Keratinocyte (primary cell): Measurements from ENCODE around the gene PYDC1. TPM values are rescaled to one million over a fixed set of nuclear protein-coding genes. Genes with fewer than 3 reads are reported as not detected.

Source experiments
- DNase-seq: peaks from one replicate; pipeline ENCODE4 v3.0.0-alpha.2; 2011; ENCODE audit warnings: low read depth, missing footprints, low spot score
- FAIRE-seq: peaks from 2 replicates; lab custom pipeline; 2011; peaks lifted over from hg19 to GRCh38; lab: Jason Lieb, UNC
- H2AFZ ChIP-seq: 2 replicates; pipeline ENCODE4 v1.6.0; 2012; ENCODE audit warnings: low read length, control low read depth, inconsistent platforms; ENCODE audit not compliant: control insufficient read depth
- H3K27ac ChIP-seq: 2 replicates; pipeline ENCODE4 v1.5.1; 2011; ENCODE audit warnings: low read length; ENCODE audit not compliant: control insufficient read depth, insufficient read depth
- H3K27me3 ChIP-seq: 3 replicates; pipeline ENCODE4 v1.6.0; 2011; ENCODE audit warnings: low read length; ENCODE audit not compliant: control insufficient read depth, insufficient read depth; ENCODE audit errors: extremely low read depth
- H3K36me3 ChIP-seq, 2 experiments: 2 replicates in 1 of 2; 3 replicates in 1 of 2; pipeline ENCODE4 v1.5.1; 2011; ENCODE audit warnings: low read length in 2 of 2, mild to moderate bottlenecking in 1 of 2; ENCODE audit not compliant: control insufficient read depth in 2 of 2, insufficient read depth in 2 of 2; ENCODE audit errors: extremely low read depth in 1 of 2
- H3K4me1 ChIP-seq: 3 replicates; pipeline ENCODE4 v1.5.1; 2011; ENCODE audit warnings: low read length; ENCODE audit not compliant: control insufficient read depth, insufficient read depth; ENCODE audit errors: extremely low read depth
- H3K4me2 ChIP-seq: 3 replicates; pipeline ENCODE4 v1.6.0; 2011; ENCODE audit warnings: low read depth, low read length; ENCODE audit not compliant: control insufficient read depth, insufficient read depth; ENCODE audit errors: extremely low read depth
- H3K4me3 ChIP-seq, 3 experiments: fragments of 200-600 bp in 1 of 3; sonication (generic) in 1 of 3; 2 replicates in 2 of 3; 3 replicates in 1 of 3; pipeline ENCODE4 v1.5.1; 2011 to 2016; ENCODE audit warnings: low read length in 3 of 3, mild to moderate bottlenecking in 3 of 3, control low read depth in 2 of 3, inconsistent platforms in 1 of 3, low read depth in 1 of 3, mixed read lengths in 1 of 3, mixed run types in 1 of 3, moderate library complexity in 1 of 3; ENCODE audit not compliant: control insufficient read depth in 2 of 3, insufficient read depth in 2 of 3; ENCODE audit errors: extremely low read depth in 1 of 3
- H3K79me2 ChIP-seq: 2 replicates; pipeline ENCODE4 v1.6.0; 2012; ENCODE audit warnings: low read length; ENCODE audit not compliant: control insufficient read depth, insufficient read depth
- H3K9ac ChIP-seq: 3 replicates; pipeline ENCODE4 v1.6.0; 2011; ENCODE audit warnings: low read length; ENCODE audit not compliant: control insufficient read depth, insufficient read depth; ENCODE audit errors: extremely low read depth
- H3K9me1 ChIP-seq: 3 replicates; pipeline ENCODE4 v1.6.0; 2011; ENCODE audit warnings: low read length; ENCODE audit not compliant: control insufficient read depth, insufficient read depth; ENCODE audit errors: extremely low read depth
- H3K9me3 ChIP-seq: 2 replicates; pipeline ENCODE4 v1.5.1; 2012; ENCODE audit warnings: low read depth, low read length; ENCODE audit not compliant: control insufficient read depth
- H4K20me1 ChIP-seq: 3 replicates; pipeline ENCODE4 v1.6.0; 2011; ENCODE audit warnings: low read length; ENCODE audit not compliant: control insufficient read depth, insufficient read depth; ENCODE audit errors: extremely low read depth
- CTCF ChIP-seq, 3 experiments: IDR thresholded peaks in 1 of 3; conservative IDR thresholded peaks in 1 of 3; optimal IDR thresholded peaks in 1 of 3; 2 replicates in 2 of 3; 3 replicates in 1 of 3; pipeline versions ENCODE3 to v1.5.1; 2011; ENCODE audit warnings: low read length in 3 of 3, mild to moderate bottlenecking in 3 of 3, moderate library complexity in 2 of 3, control low read depth in 1 of 3, inconsistent platforms in 1 of 3; ENCODE audit not compliant: insufficient read depth in 2 of 3; ENCODE audit errors: extremely low read depth in 1 of 3
- EZH2 ChIP-seq: IDR thresholded peaks from one replicate; pipeline ENCODE4 v1.6.1; 2012; ENCODE audit warnings: inconsistent platforms, mild to moderate bottlenecking, low read length, moderate library complexity
- dilution Hi-C: fragments of 300-500 bp; cut with MboI; formaldehyde crosslinking; loops from one replicate; pipeline ENCODE4 v1.7.0; 2020; ENCODE audit warnings: low sequenced_read_pairs; ENCODE audit not compliant: extremely low pct_ligation_motif_present
- polyA plus RNA-seq, 5 experiments: library from polyadenylated mRNA; depleted of rRNA in 3 of 5; stranded (reverse) in 3 of 5; stranded (forward) in 1 of 5; unstranded in 1 of 5; fragments of >200 nt; gene quantifications; 1 replicate in 1 of 5; 2 replicates in 3 of 5; 3 replicates in 1 of 5; pipeline versions ENCODE4 v1.2.1 to v1.2.3, GENCODE V29; 2011 to 2012; ENCODE audit warnings: missing spikeins in 2 of 5, low read depth in 1 of 5, low replicate concordance in 1 of 5

Gene PYDC1
- polyA plus RNA-seq, 1 donor (not counting 4 experiments of a cell fraction or from before 2014, with no cell fraction given) = not detected

GRCh38 chr16:31242206-31242605, 25.3 kb upstream of the PYDC1 start:
- peaks cover 4% of the 10 kb centered on the region for H3K27me3 ChIP-seq
- H3K9me1 ChIP-seq = no peaks in the 10 kb centered on the region
- no peak overlapping the region for H3K4me2 ChIP-seq
- dilution Hi-C loops = no loop called here
- H3K9ac ChIP-seq = no peak overlapping the region
- no peak for TF ChIP-seq EZH2
- no peak for TF ChIP-seq CTCF (optimal IDR thresholded peaks at IDR 0.05 in 1 of 3, IDR thresholded peaks at IDR 0.05 in 1 of 3, conservative IDR thresholded peaks at IDR 0.05 in 1 of 3; ENCODE audit: extremely low read depth in 1 of 3, insufficient read depth in 2 of 3, low read length in 3 of 3)
- DNase-seq (no peak), FAIRE-seq (no peak)
- no peaks in the 10 kb centered on the region for H4K20me1 ChIP-seq
- H3K27ac ChIP-seq = no peak overlapping the region
- no peaks in the 10 kb centered on the region for H3K36me3 ChIP-seq
- no peaks in the 10 kb centered on the region for H3K9me3 ChIP-seq
- H3K4me1 ChIP-seq = no peaks in the 10 kb centered on the region
- H3K79me2 ChIP-seq = no peaks in the 10 kb centered on the region
- H3K4me3 ChIP-seq = no peak overlapping the region
- peak overlapping the region; percentile 42 for H2AFZ ChIP-seq

- FAIRE-seq = no peak
- Histone ChIP-seq H3K27ac (no peak overlapping the region), H3K79me2 (no peaks in the 10 kb centered on the region), H3K4me1 (no peaks in the 10 kb centered on the region), H3K36me3 (no peaks in the 10 kb centered on the region), H3K9me1 (no peaks in the 10 kb centered on the region), H3K9ac (no peak overlapping the region), H3K4me3 (no peak overlapping the region), H4K20me1 (no peaks in the 10 kb centered on the region), H3K9me3 (no peaks in the 10 kb centered on the region), H3K27me3 (peaks cover 4% of the 10 kb centered on the region), H3K4me2 (no peak overlapping the region), H2AFZ (no peak overlapping the region)
- no peak for DNase-seq
- dilution Hi-C loops = no loop called here
- TF ChIP-seq CTCF (optimal IDR thresholded peaks at IDR 0.05 in 1 of 3, IDR thresholded peaks at IDR 0.05 in 1 of 3, conservative IDR thresholded peaks at IDR 0.05 in 1 of 3; ENCODE audit: extremely low read depth in 1 of 3, insufficient read depth in 2 of 3, low read length in 3 of 3) (no peak), EZH2 (no peak)
Measured at GRCh38 chr16:31238041-31238440, 21.1 kb upstream of the PYDC1 start.
